ACC112 (cell line): ENCODE results near the gene FA2H.

Source experiments
- H2AFZ ChIP-seq: fragments of 200-600 bp; sonication (generic); one replicate; pipeline ENCODE4 v1.6.0; 2017; ENCODE audit warnings: antibody characterized with exemption, low read length; ENCODE audit not compliant: unreplicated experiment
- H3K27ac ChIP-seq: fragments of 200-600 bp; sonication (generic); 2 replicates; pipeline ENCODE4 v1.5.1; 2014; ENCODE audit warnings: low read depth, mild to moderate bottlenecking, antibody characterized with exemption, low read length, moderate library complexity
- H3K27me3 ChIP-seq: fragments of 200-600 bp; sonication (generic); 2 replicates; pipeline ENCODE4 v1.6.1; 2014; ENCODE audit warnings: mild to moderate bottlenecking, antibody characterized with exemption, low read length, moderate library complexity, mixed read lengths; ENCODE audit not compliant: insufficient read depth
- H3K36me3 ChIP-seq: fragments of 200-600 bp; sonication (generic); 2 replicates; pipeline ENCODE4 v1.6.1; 2016; ENCODE audit warnings: mild to moderate bottlenecking, antibody characterized with exemption, low read length, moderate library complexity, mixed read lengths; ENCODE audit not compliant: insufficient read depth
- H3K4me1 ChIP-seq: fragments of 200-600 bp; sonication (generic); one replicate; pipeline ENCODE4 v1.6.1; 2016; ENCODE audit warnings: low read length, mixed read lengths; ENCODE audit not compliant: insufficient read depth, unreplicated experiment, control insufficient read depth
- H3K4me3 ChIP-seq: fragments of 200-600 bp; sonication (generic); 2 replicates; pipeline ENCODE4 v1.5.1; 2014; ENCODE audit warnings: mild to moderate bottlenecking, low read depth, low read length
- H3K79me2 ChIP-seq: fragments of 200-600 bp; sonication (generic); one replicate; pipeline ENCODE4 v1.6.0; 2016; ENCODE audit warnings: low read length; ENCODE audit not compliant: control insufficient read depth, unreplicated experiment, insufficient read depth

Gene FA2H

GRCh38 chr16:74713876-74714275 lies 60.7 kb downstream of the FA2H start:
- Histone ChIP-seq H3K27ac (no peak overlapping the region), H2AFZ (no peak overlapping the region), H3K36me3 (no peaks in the 10 kb centered on the region), H3K79me2 (no peaks in the 10 kb centered on the region), H3K4me3 (no peak overlapping the region), H3K27me3 (no peaks in the 10 kb centered on the region), H3K4me1 (no peaks in the 10 kb centered on the region)

- Histone ChIP-seq H3K4me1 (no peaks in the 10 kb centered on the region), H3K27ac (no peak overlapping the region), H3K36me3 (no peaks in the 10 kb centered on the region), H3K79me2 (no peaks in the 10 kb centered on the region), H3K27me3 (no peaks in the 10 kb centered on the region), H2AFZ (no peak overlapping the region), H3K4me3 (no peak overlapping the region)
Measured at GRCh38 chr16:74713325-74713724, 61.3 kb downstream of the FA2H start.

- Histone ChIP-seq H2AFZ (no peak overlapping the region), H3K4me3 (no peak overlapping the region), H3K27me3 (no peaks in the 10 kb centered on the region), H3K27ac (no peak overlapping the region), H3K79me2 (no peaks in the 10 kb centered on the region), H3K4me1 (no peaks in the 10 kb centered on the region), H3K36me3 (no peaks in the 10 kb centered on the region)
Measured at GRCh38 chr16:74711938-74712337, 62.7 kb downstream of the FA2H start.

- Histone ChIP-seq H3K36me3 (no peaks in the 10 kb centered on the region), H3K4me3 (no peak overlapping the region), H3K27ac (no peak overlapping the region), H3K79me2 (no peaks in the 10 kb centered on the region), H3K4me1 (no peaks in the 10 kb centered on the region), H3K27me3 (no peaks in the 10 kb centered on the region), H2AFZ (no peak overlapping the region)
Measured at GRCh38 chr16:74710401-74710800, 64.2 kb downstream of the FA2H start.

GRCh38 chr16:74709441-74709877 lies 65.2 kb downstream of the FA2H start:
- Histone ChIP-seq H3K27me3 (no peaks in the 10 kb centered on the region), H3K4me1 (no peaks in the 10 kb centered on the region), H3K4me3 (no peak overlapping the region), H3K79me2 (no peaks in the 10 kb centered on the region), H3K27ac (no peak overlapping the region), H3K36me3 (no peaks in the 10 kb centered on the region), H2AFZ (no peak overlapping the region)

GRCh38 chr16:74700438-74701225 lies 74.0 kb downstream of the FA2H start, which contains the start of gene MLKL:
MLKL (minus strand) TSS chr16:74700862; CDS start chr16:74695757, 5,105 bp downstream.
- peak within 1 kb of the TSS; percentile 98 for H3K27ac ChIP-seq
- no peaks in the 10 kb centered on the region for H3K36me3 ChIP-seq

GRCh38 chr16:74700116-74700437 lies 74.5 kb downstream of the FA2H start:
- peaks cover 47% of the 10 kb centered on the region for H3K79me2 ChIP-seq
- peak overlapping the region; percentile 98 for H3K27ac ChIP-seq
- no peaks in the 10 kb centered on the region for H3K27me3 ChIP-seq
- H3K4me3 ChIP-seq, result peak overlapping the region; percentile 100
- no peaks in the 10 kb centered on the region; the same call in 1 of the 2 replicates for H3K36me3 ChIP-seq
- H2AFZ ChIP-seq, result peak overlapping the region; percentile 91
- H3K4me1 ChIP-seq, result peaks cover 20% of the 10 kb centered on the region

More at GRCh38 chr16:74700438-74701225, 74.0 kb downstream of the FA2H start, which contains the start of gene MLKL:
- Histone ChIP-seq H3K27me3 (no peaks in the 10 kb centered on the region), H3K79me2 (peaks cover 41% of the 10 kb centered on the region), H3K4me1 (peaks cover 20% of the 10 kb centered on the region), H2AFZ (peak within 1 kb of the TSS; percentile 91), H3K4me3 (peak within 1 kb of the TSS; percentile 100)

- no peak overlapping the region for H2AFZ ChIP-seq
- H3K36me3 ChIP-seq, result no peaks in the 10 kb centered on the region; the same call in 1 of the 2 replicates
- peak overlapping the region; percentile 100 for H3K4me3 ChIP-seq
- H3K27ac ChIP-seq, result no peak overlapping the region
- H3K79me2 ChIP-seq, result peaks cover 47% of the 10 kb centered on the region
- H3K27me3 ChIP-seq, result no peaks in the 10 kb centered on the region
- peaks cover 20% of the 10 kb centered on the region for H3K4me1 ChIP-seq
Measured at GRCh38 chr16:74699666-74700065, 75.0 kb downstream of the FA2H start.

- H3K4me1 ChIP-seq, result peaks cover 20% of the 10 kb centered on the region
- peak overlapping the region; percentile 34 for H3K27ac ChIP-seq
- H3K27me3 ChIP-seq, result no peaks in the 10 kb centered on the region
- peak overlapping the region; percentile 100 for H3K4me3 ChIP-seq
- peaks cover 5% of the 10 kb centered on the region for H3K36me3 ChIP-seq
- H2AFZ ChIP-seq, result no peak overlapping the region
- H3K79me2 ChIP-seq, result peaks cover 47% of the 10 kb centered on the region
Measured at GRCh38 chr16:74698222-74698621, 76.4 kb downstream of the FA2H start.

GRCh38 chr16:74695450-74696422 lies 78.9 kb downstream of the FA2H start:
- Histone ChIP-seq H3K4me3 (peak overlapping the region; percentile 67), H3K27me3 (no peaks in the 10 kb centered on the region), H3K4me1 (peaks cover 12% of the 10 kb centered on the region), H2AFZ (peak overlapping the region; percentile 27), H3K36me3 (peaks cover 26% of the 10 kb centered on the region), H3K27ac (peak overlapping the region; percentile 53), H3K79me2 (peaks cover 43% of the 10 kb centered on the region)
